HG03045 (cell line): ENCODE measurements around the gene VWA1.

Experiments
- ATAC-seq: cut with Tn5 transposase; IDR thresholded peaks from one replicate; pipeline ENCODE4 v1.9.1; 2021; ENCODE audit warnings: mild to moderate bottlenecking, moderate library complexity; ENCODE audit not compliant: unreplicated experiment

The VWA1 gene

GRCh38 chr1:1435106-1435903 is at the start of gene VWA1:
VWA1 (plus strand) TSS chr1:1435690; CDS start chr1:1435749, 59 bp downstream.
- peak; percentile 42 for ATAC-seq

- ATAC-seq = no peak
Observed at GRCh38 chr1:1385931-1386330, 49.6 kb upstream of the VWA1 start.

GRCh38 chr1:1387098-1388077 is 48.1 kb upstream of the VWA1 start:
- ATAC-seq = no peak

GRCh38 chr1:1388078-1388472 is 47.4 kb upstream of the VWA1 start:
- ATAC-seq = no peak

- no peak for ATAC-seq
Observed at GRCh38 chr1:1390675-1391074, 44.8 kb upstream of the VWA1 start.

- no peak for ATAC-seq
Observed at GRCh38 chr1:1391225-1391624, 44.3 kb upstream of the VWA1 start.

GRCh38 chr1:1393014-1393413 is 42.5 kb upstream of the VWA1 start:
- ATAC-seq = no peak

GRCh38 chr1:1393428-1393827 is 42.1 kb upstream of the VWA1 start:
- ATAC-seq = no peak

GRCh38 chr1:1394116-1394515 is 41.4 kb upstream of the VWA1 start:
- ATAC-seq = no peak

- ATAC-seq = no peak
Observed at GRCh38 chr1:1395166-1395565, 40.3 kb upstream of the VWA1 start.

GRCh38 chr1:1397839-1398523 is 37.5 kb upstream of the VWA1 start:
- ATAC-seq = no peak

- peak; percentile 3 for ATAC-seq
Observed at GRCh38 chr1:1398677-1399186, 36.8 kb upstream of the VWA1 start.

GRCh38 chr1:1399187-1399871 is 36.2 kb upstream of the VWA1 start, which contains the start of gene CCNL2:
CCNL2 (minus strand) TSS chr1:1399335; CDS start chr1:1399306, 29 bp downstream.
- peak; percentile 91 for ATAC-seq

GRCh38 chr1:1399872-1400575 is 35.5 kb upstream of the VWA1 start:
- ATAC-seq = no peak

- no peak for ATAC-seq
Observed at GRCh38 chr1:1400576-1401456, 34.7 kb upstream of the VWA1 start.

GRCh38 chr1:1401457-1402010 is 34.0 kb upstream of the VWA1 start:
- ATAC-seq = no peak

GRCh38 chr1:1402072-1402900 is 33.2 kb upstream of the VWA1 start:
- no peak for ATAC-seq
